Trophoblast cell (in vitro differentiated cells and primary cell): ENCODE data around the gene ELL3.
"Not testable (repeated sequence)": the region's sequence is repeated elsewhere in the genome, so short reads cannot be mapped to it uniquely, and the experiment has no call there.

Source experiments
- DNase-seq, 2 donors: peaks; one replicate each; pipeline ENCODE4 v3.0.0-alpha.2; 2016
- H2AFZ ChIP-seq: 2 replicates; pipeline ENCODE4 v1.6.1; 2013; ENCODE audit warnings: low read length, moderate library complexity, mild to moderate bottlenecking; ENCODE audit not compliant: insufficient read depth, poor library complexity
- H2AK5ac ChIP-seq: 2 replicates; pipeline ENCODE4 v1.6.1; 2013; ENCODE audit warnings: mild to moderate bottlenecking, low read length
- H2BK120ac ChIP-seq: 2 replicates; pipeline ENCODE4 v1.6.1; 2013; ENCODE audit warnings: low read length, mild to moderate bottlenecking, moderate library complexity; ENCODE audit not compliant: insufficient read depth, poor library complexity
- H2BK12ac ChIP-seq: 2 replicates; pipeline ENCODE4 v1.6.1; 2013; ENCODE audit warnings: mild to moderate bottlenecking, low read length, moderate library complexity
- H2BK5ac ChIP-seq: 2 replicates; pipeline ENCODE4 v1.6.1; 2013; ENCODE audit warnings: low read length, low read depth, moderate library complexity, mild to moderate bottlenecking; ENCODE audit not compliant: poor library complexity
- H3K14ac ChIP-seq: 2 replicates; pipeline ENCODE4 v1.6.1; 2013; ENCODE audit warnings: mild to moderate bottlenecking, low read length
- H3K18ac ChIP-seq: 2 replicates; pipeline ENCODE4 v1.6.1; 2013; ENCODE audit warnings: mild to moderate bottlenecking, low read length
- H3K23ac ChIP-seq: 2 replicates; pipeline ENCODE4 v1.6.1; 2013; ENCODE audit warnings: low read length
- H3K27ac ChIP-seq: 2 replicates; pipeline ENCODE4 v1.5.1; 2013; ENCODE audit warnings: low read depth, mild to moderate bottlenecking, inconsistent platforms, low read length, moderate library complexity
- H3K27me3 ChIP-seq: 2 replicates; pipeline ENCODE4 v1.6.1; 2013; ENCODE audit warnings: inconsistent platforms, mild to moderate bottlenecking, low read length, moderate library complexity; ENCODE audit not compliant: insufficient read depth
- H3K36me3 ChIP-seq, 2 experiments: 1 replicate in 1 of 2; 2 replicates in 1 of 2; pipeline ENCODE4 v1.6.1; 2013; ENCODE audit warnings: low read length in 2 of 2, mild to moderate bottlenecking in 2 of 2, moderate library complexity in 1 of 2; ENCODE audit not compliant: insufficient read depth in 2 of 2, control insufficient read depth in 1 of 2
- H3K4ac ChIP-seq: 2 replicates; pipeline ENCODE4 v1.6.1; 2013; ENCODE audit warnings: low read depth, mild to moderate bottlenecking, low read length, moderate library complexity
- H3K4me1 ChIP-seq, 2 experiments: 1 replicate in 1 of 2; 2 replicates in 1 of 2; pipeline ENCODE4 v1.6.1; 2013; ENCODE audit warnings: low read length in 2 of 2, mild to moderate bottlenecking in 2 of 2, moderate library complexity in 1 of 2; ENCODE audit not compliant: insufficient read depth in 2 of 2, control insufficient read depth in 1 of 2
- H3K4me2 ChIP-seq: 2 replicates; pipeline ENCODE4 v1.6.1; 2013; ENCODE audit warnings: inconsistent platforms, mild to moderate bottlenecking, low read length, moderate library complexity
- H3K4me3 ChIP-seq: 2 replicates; pipeline ENCODE4 v1.5.1; 2013; ENCODE audit warnings: mild to moderate bottlenecking, low read depth, low read length, inconsistent platforms
- H3K79me1 ChIP-seq: one replicate; pipeline ENCODE4 v1.6.1; 2013; ENCODE audit warnings: low read length
- H3K79me2 ChIP-seq: 2 replicates; pipeline ENCODE4 v1.6.1; 2013; ENCODE audit warnings: low read length, mild to moderate bottlenecking; ENCODE audit not compliant: control insufficient read depth, insufficient read depth, poor library complexity
- H3K9ac ChIP-seq: 2 replicates; pipeline ENCODE4 v1.6.1; 2013; ENCODE audit warnings: mild to moderate bottlenecking, low read length
- H3K9me3 ChIP-seq: 2 replicates; pipeline ENCODE4 v1.6.1; 2013; ENCODE audit warnings: low read depth, mild to moderate bottlenecking, control low read depth, inconsistent platforms, low read length; ENCODE audit not compliant: insufficient read depth
- H4K12ac ChIP-seq: 2 replicates; pipeline ENCODE4 v1.6.1; 2013; ENCODE audit warnings: low read depth, mild to moderate bottlenecking, low read length, moderate library complexity
- H4K8ac ChIP-seq: 2 replicates; pipeline ENCODE4 v1.6.1; 2013; ENCODE audit warnings: low read depth, mild to moderate bottlenecking, low read length, moderate library complexity
- H4K91ac ChIP-seq: one replicate; pipeline ENCODE4 v1.6.1; 2013; ENCODE audit warnings: low read depth, mild to moderate bottlenecking, low read length, moderate library complexity
- WGBS: extraction: QIAGEN DNeasy Blood & Tissue Kit; methylation state at CpG from one replicate; pipeline ENCODE4 v1.1.7; 2013; ENCODE audit warnings: missing lambda C conversion rate; ENCODE audit not compliant: insufficient read length, insufficient coverage; ENCODE audit errors: extremely low coverage; 5-methylcytosine and 5-hydroxymethylcytosine counted together

The ELL3 gene

GRCh38 chr15:43748376-43748775 is 28.4 kb downstream of the ELL3 start:
- DNase-seq, result no peak
- peaks cover 0 to 7% of the 10 kb centered on the region in 2 experiments for H3K4me1 ChIP-seq
- H3K79me1 ChIP-seq, result peaks cover 13% of the 10 kb centered on the region
- no peak overlapping the region for H3K4me3 ChIP-seq
- no peaks in the 10 kb centered on the region for H3K27me3 ChIP-seq
- peaks cover 9 to 12% of the 10 kb centered on the region in 2 experiments for H3K36me3 ChIP-seq
- no peak overlapping the region for H4K8ac ChIP-seq
- H3K9ac ChIP-seq, result no peak overlapping the region
- H3K18ac ChIP-seq, result no peak overlapping the region
- H2BK12ac ChIP-seq, result no peak overlapping the region
- no peak overlapping the region for H3K27ac ChIP-seq
- H2AFZ ChIP-seq, result no peak overlapping the region
- no peaks in the 10 kb centered on the region for H3K9me3 ChIP-seq
- peaks cover 21% of the 10 kb centered on the region for H3K79me2 ChIP-seq
- no peak overlapping the region for H2AK5ac ChIP-seq
- no peak overlapping the region for H4K91ac ChIP-seq
- H2BK5ac ChIP-seq, result no peak overlapping the region
- H3K14ac ChIP-seq, result no peak overlapping the region
- no CpG with 5 or more reads among the region's 3 CpGs for whole genome bisulfite sequencing
- no peak overlapping the region for H4K12ac ChIP-seq
- H3K4me2 ChIP-seq, result peak overlapping the region; percentile 12
- H3K23ac ChIP-seq, result no peak overlapping the region
- H3K4ac ChIP-seq, result peak overlapping the region; percentile 94
- no peak overlapping the region for H2BK120ac ChIP-seq

GRCh38 chr15:43746903-43747309 is 29.9 kb downstream of the ELL3 start:
- H3K27me3 ChIP-seq, H2BK12ac ChIP-seq, H3K23ac ChIP-seq, H2AK5ac ChIP-seq, H3K9me3 ChIP-seq, H3K4me1 ChIP-seq, H3K36me3 ChIP-seq: not testable (repeated sequence)
- Histone ChIP-seq H2BK5ac (peak overlapping the region; percentile 88), H3K9ac (peak overlapping the region; percentile 89), H3K4me3 (peak overlapping the region; percentile 92), H2BK120ac (peak overlapping the region; percentile 96), H4K12ac (peak overlapping the region; percentile 96), H4K8ac (peak overlapping the region; percentile 89), H3K18ac (peak overlapping the region; percentile 100), H3K79me1 (peaks cover 13% of the 10 kb centered on the region), H3K79me2 (peaks cover 17% of the 10 kb centered on the region), H2AFZ (peak overlapping the region; percentile 90), H4K91ac (peak overlapping the region; percentile 96), H3K27ac (peak overlapping the region; percentile 71), H3K14ac (peak overlapping the region; percentile 95), H3K4me2 (peak overlapping the region; percentile 72), H3K4ac (peak overlapping the region; percentile 90)
- peak; percentile 12 to 42 for DNase-seq
- no CpG with 5 or more reads among the region's 12 CpGs for WGBS

- peak within 1 kb of the TSS; percentile 96 for H4K91ac ChIP-seq
- H3K9ac ChIP-seq, result peak within 1 kb of the TSS; percentile 89
- peak within 1 kb of the TSS; percentile 100 for H3K18ac ChIP-seq
- H4K8ac ChIP-seq, result peak within 1 kb of the TSS; percentile 99
- peak within 1 kb of the TSS; percentile 95 for H2AFZ ChIP-seq
- H2BK120ac ChIP-seq, result peak within 1 kb of the TSS; percentile 96
- H2BK5ac ChIP-seq, result peak within 1 kb of the TSS; percentile 88
- peaks cover 13% of the 10 kb centered on the region for H3K79me1 ChIP-seq
- DNase-seq, result peak; percentile 93
- peak within 1 kb of the TSS; percentile 96 for H4K12ac ChIP-seq
- peak within 1 kb of the TSS; percentile 92 for H3K4ac ChIP-seq
- not testable (repeated sequence) for H3K36me3 ChIP-seq, H3K9me3 ChIP-seq, H3K4me1 ChIP-seq, H3K27me3 ChIP-seq, H3K23ac ChIP-seq
- H2BK12ac ChIP-seq, result peak within 1 kb of the TSS; percentile 64
- H3K4me3 ChIP-seq, result peak within 1 kb of the TSS; percentile 92
- H3K79me2 ChIP-seq, result peaks cover 17% of the 10 kb centered on the region
- WGBS, result no CpG with 5 or more reads among the region's 84 CpGs
- peak within 1 kb of the TSS; percentile 78 for H3K4me2 ChIP-seq
- H3K27ac ChIP-seq, result peak within 1 kb of the TSS; percentile 71
- H2AK5ac ChIP-seq, result peak within 1 kb of the TSS; percentile 77
- peak within 1 kb of the TSS; percentile 95 for H3K14ac ChIP-seq
Observed at GRCh38 chr15:43746245-43746902, 30.4 kb downstream of the ELL3 start, which contains the start of gene PDIA3. PDIA3 (plus strand) TSS chr15:43746438; CDS start chr15:43746540, 102 bp downstream.

- H3K18ac ChIP-seq, result no peak overlapping the region
- WGBS, result no CpG with 5 or more reads among the region's 6 CpGs
- H3K9ac ChIP-seq, result no peak overlapping the region
- no peak overlapping the region for H4K91ac ChIP-seq
- H3K36me3 ChIP-seq, result no peaks in the 10 kb centered on the region
- H2BK5ac ChIP-seq, result no peak overlapping the region
- no peak overlapping the region for H3K14ac ChIP-seq
- H3K27ac ChIP-seq, result no peak overlapping the region
- no peaks in the 10 kb centered on the region for H3K79me1 ChIP-seq
- no peak overlapping the region for H2BK120ac ChIP-seq
- no peak overlapping the region for H2BK12ac ChIP-seq
- H3K4me1 ChIP-seq, result no peaks in the 10 kb centered on the region
- H3K79me2 ChIP-seq, result no peaks in the 10 kb centered on the region
- H4K12ac ChIP-seq, result no peak overlapping the region
- DNase-seq, result no peak
- no peak overlapping the region for H3K4me3 ChIP-seq
- H3K4me2 ChIP-seq, result no peak overlapping the region
- H3K4ac ChIP-seq, result no peak overlapping the region
- H2AFZ ChIP-seq, result no peak overlapping the region
- H3K23ac ChIP-seq, result no peak overlapping the region
- no peak overlapping the region for H4K8ac ChIP-seq
- no peaks in the 10 kb centered on the region for H3K9me3 ChIP-seq
- no peak overlapping the region for H2AK5ac ChIP-seq
- no peaks in the 10 kb centered on the region for H3K27me3 ChIP-seq
Observed at GRCh38 chr15:43735416-43735815, 41.4 kb downstream of the ELL3 start.
